Sigmoid colon (tissue), 7 donors: Measurements from ENCODE around the gene ING1. TPM values are rescaled to one million over a fixed set of nuclear protein-coding genes. Genes with fewer than 3 reads are reported as not detected.

ENCODE experiments used
- DNase-seq: peaks from one replicate; pipeline ENCODE4 v3.0.0-alpha.2; 2019
- H3K27ac ChIP-seq, 4 donors: fragments of 200-600 bp; sonication (generic); one replicate each; pipeline ENCODE4 v1.5.1; 2016 to 2019; ENCODE audit warnings: mild to moderate bottlenecking in 1 of 4
- H3K27me3 ChIP-seq, 3 donors: fragments of 200-600 bp; sonication (generic); one replicate each; pipeline ENCODE4 v1.5.1; 2019; ENCODE audit warnings: mild to moderate bottlenecking in 1 of 3
- H3K36me3 ChIP-seq, 4 donors: fragments of 200-600 bp; sonication (generic); one replicate each; pipeline ENCODE4 v1.5.1; 2016 to 2019
- H3K4me1 ChIP-seq, 4 donors: fragments of 200-600 bp; sonication (generic); one replicate each; pipeline ENCODE4 v1.5.1; 2017 to 2019
- H3K4me3 ChIP-seq, 4 donors: fragments of 200-600 bp; sonication (generic); one replicate each; pipeline ENCODE4 v1.5.1; 2017 to 2019; ENCODE audit warnings: mild to moderate bottlenecking in 2 of 4, moderate library complexity in 1 of 4
- H3K9me3 ChIP-seq, 4 donors: fragments of 200-600 bp in 3 of 4; sonication (generic) in 3 of 4; one replicate each; pipeline versions ENCODE4 v1.5.1 to v1.6.1; 2013 to 2019
- EP300 ChIP-seq, 4 donors: sonication (generic); formaldehyde crosslinking; IDR thresholded peaks; one replicate each; pipeline ENCODE4 v1.6.1; 2017; ENCODE audit warnings: antibody characterized with exemption in 4 of 4
- POLR2A ChIP-seq, 2 donors: fragments of 450-650 bp; IDR thresholded peaks; one replicate each; pipeline ENCODE4 v1.6.1; 2016; ENCODE audit warnings: antibody characterized with exemption in 2 of 2, mild to moderate bottlenecking in 2 of 2, moderate library complexity in 2 of 2
- POLR2AphosphoS5 ChIP-seq, 4 donors: sonication (generic); formaldehyde crosslinking; IDR thresholded peaks; one replicate each; pipeline ENCODE4 v1.6.1; 2017; ENCODE audit warnings: antibody characterized with exemption in 4 of 4
- WGBS, 2 donors: extraction: QIAGEN DNeasy Blood & Tissue Kit; methylation state at CpG; one replicate each; pipeline ENCODE4 v1.1.7; 2013; 5-methylcytosine and 5-hydroxymethylcytosine counted together
- intact Hi-C: fragments of 100-400 bp; cut with DNase I; formaldehyde crosslinking; loops from one replicate; pipeline ENCODE4 v1.15.1; 2023
- polyA plus RNA-seq, 3 donors: library from polyadenylated mRNA; stranded (reverse); fragments of 200-250 nt; gene quantifications; one replicate each; pipeline ENCODE4 v1.2.3, GENCODE V29; 2013
- total RNA-seq, 4 donors: library from RNA; depleted of rRNA; stranded (reverse); fragments of >200 nt; gene quantifications; one replicate each; pipeline ENCODE4 v1.1.0, GENCODE V29; 2016
- TF ChIP-seq, protein P1 (sequence below), 4 experiments: fragments of 450-650 bp in 3 of 4; fragments of 200-600 bp in 1 of 4; IDR thresholded peaks; one replicate each; pipeline ENCODE4 v1.5.1; 2016 to 2019; ENCODE audit warnings: antibody characterized with exemption in 4 of 4, mild to moderate bottlenecking in 3 of 4, moderate library complexity in 2 of 4
- donor health status: healthy with polysubstance abuse.
- donor health status: Bipolar disorder and iron deficiency.
- donor health status: healthy.

Gene ING1
- total and polyA plus RNA-seq, 7 donors, result 11.3 to 24.0 (median 16.8) TPM

DNA sequence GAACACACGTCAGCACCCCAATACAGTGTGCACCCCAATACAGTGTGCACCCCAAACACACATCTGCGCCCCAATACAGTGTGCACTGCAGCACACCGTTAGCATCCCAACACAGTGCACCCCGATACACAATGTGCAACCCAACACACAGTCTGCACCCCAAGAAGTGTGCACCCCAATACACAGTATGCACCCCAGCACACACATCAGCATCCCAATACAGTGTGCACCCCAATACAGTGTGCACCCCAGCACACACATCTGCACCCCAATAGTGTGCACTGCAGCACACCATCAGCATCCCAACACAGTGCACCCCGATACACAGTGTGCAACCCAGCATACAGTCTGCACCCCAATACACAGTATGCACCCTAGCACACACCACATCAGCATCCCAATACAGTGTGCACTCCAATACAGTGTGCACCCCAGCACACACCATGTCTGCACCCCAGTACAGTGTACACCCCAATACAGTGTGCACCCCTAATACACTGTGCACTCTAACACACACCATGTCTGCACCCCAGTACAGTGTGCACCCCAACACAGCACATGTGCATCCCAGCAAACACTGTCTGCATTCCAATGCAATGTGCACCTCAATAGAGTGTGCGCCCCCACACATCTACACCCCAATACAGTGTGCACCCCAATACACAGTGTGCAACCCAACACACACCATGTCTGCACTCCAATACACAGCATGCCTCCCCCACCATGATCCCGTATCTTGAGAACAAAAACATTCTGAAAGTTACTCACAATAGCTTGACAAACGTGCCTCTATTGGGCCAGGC lies 6.7 kb upstream of the ING1 start:
- H3K4me3 ChIP-seq, result peak overlapping the region in 3 of 4 donors; percentile 72 to 88 (median 85)

DNA sequence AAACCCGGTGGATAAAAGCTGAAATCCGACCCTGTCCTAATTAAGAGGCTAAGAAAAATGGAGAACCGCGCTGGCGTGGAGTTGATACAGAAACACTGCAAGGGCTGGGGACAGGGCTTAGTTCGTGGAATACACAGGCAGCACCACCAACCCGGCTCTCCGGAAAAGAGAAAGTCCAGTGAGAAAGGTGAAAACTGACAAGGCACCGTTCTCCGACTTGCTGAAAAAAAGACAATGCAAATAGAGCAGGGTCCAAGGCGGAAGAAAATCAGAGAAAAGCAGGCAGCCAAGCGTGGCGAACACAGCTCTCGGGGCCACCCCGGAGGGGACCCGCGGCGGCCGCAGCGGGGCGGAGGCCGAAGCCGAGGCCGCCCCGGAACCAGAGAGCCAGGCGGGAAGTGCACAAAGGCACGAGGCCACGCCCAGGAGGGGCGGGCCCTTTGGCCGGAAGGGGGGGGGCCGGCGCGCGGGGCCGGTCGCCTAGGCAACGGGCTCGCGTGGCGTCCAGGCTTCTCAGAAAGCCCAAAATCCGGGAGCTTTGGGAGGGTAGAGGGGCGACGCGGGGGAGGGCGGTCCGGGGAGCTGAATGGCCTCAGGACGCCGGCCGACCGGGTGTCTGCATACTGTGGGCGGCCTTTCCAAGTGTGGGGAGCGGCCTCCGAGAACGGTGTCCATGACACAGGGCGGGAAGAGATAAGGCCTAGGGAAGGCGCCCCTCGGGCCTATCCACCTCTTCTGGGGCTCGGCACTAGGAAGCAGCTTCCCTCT lies 1.2 kb upstream of the ING1 start:
- Histone ChIP-seq H3K4me1 (peaks cover 0 to 24% (median 19%) of the 10 kb centered on the region in 4 donors), H3K9me3 (no peaks in the 10 kb centered on the region), H3K36me3 (no peaks in the 10 kb centered on the region), H3K4me3 (peak overlapping the region; percentile 75 to 97 (median 88)), H3K27ac (peak overlapping the region; percentile 96 to 100 (median 100)), H3K27me3 (no peaks in the 10 kb centered on the region)
- 0 to 1% methylated on average over 58 of the region's 58 CpGs for WGBS, 2 donors
- TF ChIP-seq POLR2AphosphoS5 (IDR thresholded peaks at IDR 0.05) (peak; percentile 95 to 98 (median 96)), POLR2A (IDR thresholded peaks at IDR 0.05) (peak; percentile 96 to 98), EP300 (IDR thresholded peaks at IDR 0.05) (no peak)
- TF ChIP-seq, protein P1, sequence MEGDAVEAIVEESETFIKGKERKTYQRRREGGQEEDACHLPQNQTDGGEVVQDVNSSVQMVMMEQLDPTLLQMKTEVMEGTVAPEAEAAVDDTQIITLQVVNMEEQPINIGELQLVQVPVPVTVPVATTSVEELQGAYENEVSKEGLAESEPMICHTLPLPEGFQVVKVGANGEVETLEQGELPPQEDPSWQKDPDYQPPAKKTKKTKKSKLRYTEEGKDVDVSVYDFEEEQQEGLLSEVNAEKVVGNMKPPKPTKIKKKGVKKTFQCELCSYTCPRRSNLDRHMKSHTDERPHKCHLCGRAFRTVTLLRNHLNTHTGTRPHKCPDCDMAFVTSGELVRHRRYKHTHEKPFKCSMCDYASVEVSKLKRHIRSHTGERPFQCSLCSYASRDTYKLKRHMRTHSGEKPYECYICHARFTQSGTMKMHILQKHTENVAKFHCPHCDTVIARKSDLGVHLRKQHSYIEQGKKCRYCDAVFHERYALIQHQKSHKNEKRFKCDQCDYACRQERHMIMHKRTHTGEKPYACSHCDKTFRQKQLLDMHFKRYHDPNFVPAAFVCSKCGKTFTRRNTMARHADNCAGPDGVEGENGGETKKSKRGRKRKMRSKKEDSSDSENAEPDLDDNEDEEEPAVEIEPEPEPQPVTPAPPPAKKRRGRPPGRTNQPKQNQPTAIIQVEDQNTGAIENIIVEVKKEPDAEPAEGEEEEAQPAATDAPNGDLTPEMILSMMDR (IDR thresholded peaks at IDR 0.05), result no peak
- intact Hi-C loops, result loop anchor here (10.0 kb wide), 3 partner anchors 257 to 503 kb away; no protein-coding TSS in a partner anchor
- peak; percentile 93 for DNase-seq

More for the DNA sequence above, 6.7 kb upstream of the ING1 start:
- no peaks in the 10 kb centered on the region for H3K9me3 ChIP-seq
- no peak for DNase-seq
- H3K36me3 ChIP-seq, result peaks cover 0 to 19% (median 0%) of the 10 kb centered on the region in 4 donors
- peak overlapping the region; percentile 84 to 96 (median 92) for H3K27ac ChIP-seq
- peaks cover 0 to 51% (median 42%) of the 10 kb centered on the region in 4 donors for H3K4me1 ChIP-seq
- intact Hi-C loops, result no loop called here
- TF ChIP-seq, protein P1 (IDR thresholded peaks at IDR 0.05), result no peak
- TF ChIP-seq POLR2A (IDR thresholded peaks at IDR 0.05), result peak in 1 of 2 donors; percentile 1
- no peaks in the 10 kb centered on the region for H3K27me3 ChIP-seq
- WGBS, 2 donors, result 48 to 67% methylated on average over 8 of the region's 8 CpGs

DNA sequence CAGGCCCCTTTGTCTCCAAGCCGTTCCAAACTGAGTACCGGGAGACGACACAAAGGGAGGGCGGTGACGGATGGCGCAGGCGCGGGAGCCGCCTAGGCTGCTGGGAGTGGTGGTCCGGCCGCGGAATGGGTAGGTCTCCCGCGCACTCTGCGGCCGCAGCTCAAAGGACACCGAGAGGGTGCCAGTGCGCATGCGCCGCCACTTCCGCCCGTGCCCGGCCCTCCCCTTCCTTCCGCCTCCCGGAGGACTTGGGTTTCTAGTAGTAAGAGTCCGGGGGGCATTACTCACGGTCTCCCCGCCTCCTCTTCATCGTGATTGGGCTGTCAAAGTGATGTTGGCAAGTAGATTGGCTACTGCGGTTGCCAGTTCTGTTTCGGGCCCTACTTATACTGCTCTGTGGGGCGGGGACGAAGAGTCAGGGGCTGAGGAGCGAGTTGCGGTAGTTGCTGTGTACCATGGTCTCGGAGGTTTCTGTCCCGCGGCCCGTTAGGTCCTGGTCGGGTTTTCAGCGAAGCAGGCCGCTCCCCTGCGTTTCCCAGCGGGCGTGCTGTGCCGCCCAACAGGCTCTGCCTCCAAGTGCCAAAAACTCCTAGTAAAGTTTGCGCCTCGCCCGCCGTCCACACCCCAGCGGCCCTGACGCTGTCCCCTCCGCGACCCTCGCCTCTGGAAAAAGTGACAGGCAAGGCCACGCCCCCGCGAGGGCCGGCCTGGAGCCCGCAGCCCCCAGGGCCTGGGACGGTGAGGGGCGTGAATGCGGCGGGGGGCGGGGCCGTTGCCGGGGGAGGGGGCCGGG lies 455 bp upstream of the ING1 start:
- Histone ChIP-seq H3K4me3 (peak overlapping the region; percentile 75 to 97 (median 88)), H3K27me3 (no peaks in the 10 kb centered on the region), H3K27ac (peak overlapping the region; percentile 96 to 100 (median 100)), H3K36me3 (no peaks in the 10 kb centered on the region), H3K4me1 (peaks cover 0 to 32% (median 26%) of the 10 kb centered on the region in 4 donors), H3K9me3 (no peaks in the 10 kb centered on the region)
- 0 to 1% methylated on average over 68 of the region's 68 CpGs for WGBS, 2 donors
- DNase-seq, result peak; percentile 100
- TF ChIP-seq EP300 (IDR thresholded peaks at IDR 0.05), result peak in 2 of 4 donors; percentile 10 to 53
- TF ChIP-seq POLR2AphosphoS5 (IDR thresholded peaks at IDR 0.05), result peak; percentile 99 to 100 (median 99)
- TF ChIP-seq, protein P1 (IDR thresholded peaks at IDR 0.05), result no peak
- TF ChIP-seq POLR2A (IDR thresholded peaks at IDR 0.05), result peak; percentile 98 to 99
- intact Hi-C loops, result loop anchor here (1.0 to 10.0 kb wide), 5 partner anchors 97 to 502 kb away; no protein-coding TSS in a partner anchor
